Left lung (tissue), 10 donors: Measurements from ENCODE around the gene ABI1. TPM values are rescaled to one million over a fixed set of nuclear protein-coding genes. Genes with fewer than 3 reads are reported as not detected.

Experiments
- ATAC-seq: fragments of 200-7000 bp; cut with Tn5 transposase; one replicate; pipeline ENCODE4 v1.9.1; 2020; ENCODE audit warnings: moderate library complexity
- DNase-seq, 4 donors: peaks; one replicate each; pipeline ENCODE4 v3.0.0-alpha.2; 2013 to 2020
- H3K27ac ChIP-seq, 2 donors: fragments of 200-600 bp; sonication (generic) in 1 of 2; one replicate each; pipeline versions ENCODE4 v1.5.0 to v1.8.0; 2020 to 2021
- H3K27me3 ChIP-seq, 2 donors: fragments of 200-600 bp; sonication (generic) in 1 of 2; one replicate each; pipeline versions ENCODE4 v1.5.0 to v1.8.0; 2020 to 2021
- H3K36me3 ChIP-seq, 2 donors: fragments of 200-600 bp; sonication (generic) in 1 of 2; one replicate each; pipeline versions ENCODE4 v1.5.0 to v1.8.0; 2020 to 2021
- H3K4me1 ChIP-seq, 2 donors: fragments of 200-600 bp; one replicate each; pipeline ENCODE4 v1.8.0; 2021
- H3K4me3 ChIP-seq, 2 donors: fragments of 200-600 bp; sonication (generic) in 1 of 2; one replicate each; pipeline versions ENCODE4 v1.5.0 to v1.8.0; 2020 to 2021; ENCODE audit warnings: mild to moderate bottlenecking in 1 of 2
- H3K9me3 ChIP-seq, 2 donors: fragments of 200-600 bp; sonication (generic) in 1 of 2; one replicate each; pipeline versions ENCODE4 v1.5.0 to v1.8.0; 2020 to 2021
- intact Hi-C, 2 donors: fragments of 100-400 bp; cut with DNase I; formaldehyde crosslinking; loops; one replicate each; pipeline versions ENCODE4 v1.11.2 to v1.14.2; 2022
- polyA plus RNA-seq, 6 donors: library from polyadenylated mRNA; unstranded; fragments of 120-200 nt; gene quantifications; one replicate each; pipeline ENCODE4 v1.2.1, GENCODE V29; 2013; ENCODE audit not compliant: insufficient read length in 6 of 6
- total RNA-seq, 2 donors: library from RNA; stranded (reverse); fragmentation: NEBNext Ultra II Directional; extraction: Animal tissue kit (Norgen Biotek cat#: 25700); gene quantifications; one replicate each; pipeline ENCODE4 v1.2.1, GENCODE V29; 2021
- TF ChIP-seq, protein P1 (sequence below), 2 donors: fragments of 200-600 bp; sonication (generic) in 1 of 2; IDR thresholded peaks; one replicate each; pipeline versions ENCODE4 v1.5.0 to v1.8.0; 2021; ENCODE audit warnings: antibody characterized with exemption in 2 of 2
- donor health status: DM: no; HTN: yes; CAD: no.
- donor health status: DM: no; HTN: no; CAD: no.

The ABI1 gene
- total and polyA plus RNA-seq, 8 donors = 46.8 to 71.6 (median 63.1) TPM

DNA sequence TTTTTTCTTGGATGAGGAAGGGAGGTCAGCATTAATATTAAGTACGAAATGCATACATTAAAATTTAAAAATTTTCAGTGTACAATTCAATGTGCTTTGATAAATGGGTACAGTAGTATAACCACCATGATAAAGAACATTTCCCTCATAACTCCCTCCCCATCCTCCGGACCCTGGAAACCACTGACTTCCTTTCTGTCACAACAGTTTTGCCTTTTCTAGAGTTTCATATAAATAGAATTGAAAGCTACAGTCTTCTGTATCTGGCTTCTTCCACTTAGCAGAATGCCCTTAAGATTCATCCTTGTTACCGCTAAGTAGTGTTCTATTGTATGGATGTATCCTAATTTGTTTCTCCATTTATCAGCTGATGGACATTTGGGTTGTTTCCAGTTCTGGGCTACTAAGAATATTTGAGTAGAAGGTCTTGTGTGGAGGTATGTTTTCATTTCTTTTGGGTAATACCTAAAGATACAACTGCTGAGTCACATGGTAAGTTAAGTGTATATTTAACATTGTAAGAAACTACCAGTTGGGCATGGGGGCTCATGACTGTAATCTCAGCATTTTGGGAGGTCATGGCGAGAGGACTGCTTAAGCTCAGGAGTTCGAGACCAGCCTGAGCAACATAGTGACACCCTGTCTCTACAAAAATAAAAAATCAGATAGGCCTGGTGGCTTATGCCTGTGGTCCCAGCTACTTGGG, 30.8 kb downstream of the ABI1 start:
- intact Hi-C loops = no loop called here
- TF ChIP-seq, protein P1, sequence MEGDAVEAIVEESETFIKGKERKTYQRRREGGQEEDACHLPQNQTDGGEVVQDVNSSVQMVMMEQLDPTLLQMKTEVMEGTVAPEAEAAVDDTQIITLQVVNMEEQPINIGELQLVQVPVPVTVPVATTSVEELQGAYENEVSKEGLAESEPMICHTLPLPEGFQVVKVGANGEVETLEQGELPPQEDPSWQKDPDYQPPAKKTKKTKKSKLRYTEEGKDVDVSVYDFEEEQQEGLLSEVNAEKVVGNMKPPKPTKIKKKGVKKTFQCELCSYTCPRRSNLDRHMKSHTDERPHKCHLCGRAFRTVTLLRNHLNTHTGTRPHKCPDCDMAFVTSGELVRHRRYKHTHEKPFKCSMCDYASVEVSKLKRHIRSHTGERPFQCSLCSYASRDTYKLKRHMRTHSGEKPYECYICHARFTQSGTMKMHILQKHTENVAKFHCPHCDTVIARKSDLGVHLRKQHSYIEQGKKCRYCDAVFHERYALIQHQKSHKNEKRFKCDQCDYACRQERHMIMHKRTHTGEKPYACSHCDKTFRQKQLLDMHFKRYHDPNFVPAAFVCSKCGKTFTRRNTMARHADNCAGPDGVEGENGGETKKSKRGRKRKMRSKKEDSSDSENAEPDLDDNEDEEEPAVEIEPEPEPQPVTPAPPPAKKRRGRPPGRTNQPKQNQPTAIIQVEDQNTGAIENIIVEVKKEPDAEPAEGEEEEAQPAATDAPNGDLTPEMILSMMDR (IDR thresholded peaks at IDR 0.05) = no peak
- no peak for ATAC-seq
- no peak for DNase-seq
- Histone ChIP-seq H3K36me3 (no peaks in the 10 kb centered on the region), H3K4me3 (no peak overlapping the region), H3K9me3 (no peaks in the 10 kb centered on the region), H3K27ac (no peak overlapping the region), H3K27me3 (no peaks in the 10 kb centered on the region), H3K4me1 (peaks cover 0 to 32% of the 10 kb centered on the region in 2 donors)

DNA sequence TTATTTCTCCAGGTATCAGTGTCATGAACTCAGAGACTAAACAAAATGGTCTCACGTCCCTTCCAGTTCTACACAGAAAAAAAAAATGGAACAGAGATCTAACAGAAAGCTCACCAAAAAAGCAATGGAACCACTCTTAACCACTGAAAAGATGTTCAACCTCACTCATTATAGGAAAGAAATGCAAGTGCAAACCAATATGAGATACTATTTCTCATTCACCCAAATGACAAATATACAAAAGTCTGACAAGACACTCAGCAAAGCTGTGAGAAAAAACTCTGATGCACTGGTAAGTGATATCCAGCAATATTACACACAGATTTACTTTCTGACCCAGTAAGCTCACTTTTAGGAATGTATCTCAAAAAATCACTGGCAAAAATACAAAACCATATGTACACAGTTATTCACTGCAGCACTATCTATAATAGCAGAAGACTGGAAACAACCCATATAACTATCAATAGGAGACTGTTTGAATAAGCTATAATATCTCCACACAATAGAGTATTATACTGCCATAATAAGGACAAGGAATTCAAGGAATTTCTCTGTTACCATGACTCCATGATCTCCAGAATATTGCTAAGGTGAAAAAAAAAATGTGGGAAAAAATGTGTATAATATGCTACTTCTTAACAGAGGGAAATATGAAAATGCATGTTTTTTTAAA, 36.6 kb downstream of the ABI1 start:
- Histone ChIP-seq H3K4me1 (peaks cover 0 to 12% of the 10 kb centered on the region in 2 donors), H3K27me3 (no peaks in the 10 kb centered on the region), H3K27ac (no peak overlapping the region), H3K36me3 (peaks cover 0 to 22% of the 10 kb centered on the region in 2 donors), H3K9me3 (no peaks in the 10 kb centered on the region), H3K4me3 (no peak overlapping the region)
- DNase-seq (no peak), ATAC-seq (no peak)
- TF ChIP-seq, protein P1 (IDR thresholded peaks at IDR 0.05) = no peak
- intact Hi-C loops = no loop called here

DNA sequence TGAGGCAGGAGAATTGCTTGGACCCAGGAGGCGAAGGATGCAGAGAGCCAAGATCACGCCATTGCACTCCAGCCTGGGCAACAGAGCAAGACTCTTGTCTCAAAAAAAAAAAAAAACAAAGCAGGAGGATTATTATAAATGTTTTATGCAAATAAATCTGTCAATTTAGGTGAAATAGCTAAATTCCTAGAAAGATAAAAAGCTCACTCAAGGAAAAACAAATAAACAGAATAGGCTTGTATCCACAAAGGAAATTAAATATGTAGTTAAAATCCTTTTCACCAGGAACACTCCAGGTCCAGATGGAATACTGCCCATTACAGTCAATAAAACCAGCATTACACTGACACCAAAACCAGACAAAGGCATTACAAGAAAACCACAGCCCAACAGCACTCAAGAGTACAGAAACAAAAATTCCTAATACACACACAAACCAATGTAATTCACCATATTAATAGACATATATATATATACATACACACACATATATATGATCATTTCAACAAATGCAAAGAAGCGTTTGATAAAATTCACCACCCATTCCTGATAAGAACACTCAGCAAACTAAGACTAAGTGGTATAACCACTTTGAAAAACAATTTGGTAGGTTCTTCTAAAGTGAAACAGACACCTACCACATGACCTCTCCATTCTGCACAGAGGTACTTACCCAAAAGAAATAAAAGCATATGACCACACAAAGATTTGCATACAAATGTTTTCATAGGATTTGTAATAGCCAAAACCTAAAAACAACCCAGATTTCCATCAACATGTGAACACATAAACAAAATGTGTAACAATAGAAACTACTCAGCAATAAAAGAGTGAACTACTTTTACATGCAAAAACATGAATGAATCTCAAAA, 38.8 kb downstream of the ABI1 start:
- no peaks in the 10 kb centered on the region for H3K27me3 ChIP-seq
- no peaks in the 10 kb centered on the region for H3K9me3 ChIP-seq
- DNase-seq (no peak), ATAC-seq (no peak)
- H3K36me3 ChIP-seq = peaks cover 0 to 22% of the 10 kb centered on the region in 2 donors
- intact Hi-C loops = no loop called here
- H3K4me3 ChIP-seq = no peak overlapping the region
- H3K27ac ChIP-seq = no peak overlapping the region
- H3K4me1 ChIP-seq = peaks cover 0 to 19% of the 10 kb centered on the region in 2 donors
- TF ChIP-seq, protein P1 (IDR thresholded peaks at IDR 0.05) = no peak

DNA sequence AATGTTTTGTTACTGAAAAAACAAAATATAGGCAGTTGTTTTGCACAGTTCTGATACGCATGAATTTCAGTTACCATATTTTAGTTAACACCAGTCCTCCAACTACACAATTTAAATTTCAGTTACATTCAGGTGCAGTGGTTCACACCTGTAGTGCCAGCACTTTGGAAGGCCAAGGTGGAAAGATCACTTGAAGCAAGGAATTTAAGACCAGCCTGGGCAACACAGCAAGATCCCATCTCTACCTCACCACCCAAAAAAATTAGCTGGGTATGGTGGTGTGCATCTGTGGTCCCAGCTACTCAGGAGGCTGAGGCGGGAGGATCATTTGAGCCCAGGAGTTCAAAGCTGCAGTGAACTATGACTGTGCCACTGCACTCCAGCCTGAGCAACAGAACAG, 45.3 kb downstream of the ABI1 start:
- intact Hi-C loops = no loop called here
- H3K4me1 ChIP-seq = peaks cover 0 to 13% of the 10 kb centered on the region in 2 donors

More for the DNA sequence above, 45.3 kb downstream of the ABI1 start:
- H3K9me3 ChIP-seq = no peaks in the 10 kb centered on the region
- TF ChIP-seq, protein P1 (IDR thresholded peaks at IDR 0.05) = no peak
- H3K27ac ChIP-seq = no peak overlapping the region
- ATAC-seq (no peak), DNase-seq (no peak)
- no peaks in the 10 kb centered on the region for H3K27me3 ChIP-seq
- no peak overlapping the region for H3K4me3 ChIP-seq
- H3K36me3 ChIP-seq = no peaks in the 10 kb centered on the region
